HFF-Myc (cell line): ENCODE data around the gene TTC13.

ENCODE experiments used
- DNase-seq: peaks from one replicate; pipeline ENCODE4 v3.0.0-alpha.2; 2011; ENCODE audit warnings: low read depth; ENCODE audit errors: extremely low read depth
- H3K4me3 ChIP-seq: replicated peaks from 2 replicates; pipeline ENCODE4 v1.5.1; 2011; ENCODE audit warnings: low read depth, mild to moderate bottlenecking, control low read depth, low read length
- CTCF ChIP-seq: IDR thresholded peaks from 2 replicates; pipeline ENCODE4 v1.5.1; 2012; ENCODE audit warnings: mild to moderate bottlenecking, low read depth, low read length, control low read depth; ENCODE audit errors: missing control alignments

The TTC13 gene

GRCh38 chr1:230958370-230958769 is 20.3 kb downstream of the TTC13 start:
- no peak for TF ChIP-seq CTCF
- H3K4me3 ChIP-seq = no peak overlapping the region

GRCh38 chr1:230957580-230957989 is 21.1 kb downstream of the TTC13 start:
- no peak for DNase-seq
- no peak for TF ChIP-seq CTCF
- no peak overlapping the region for H3K4me3 ChIP-seq

More at GRCh38 chr1:230958370-230958769, 20.3 kb downstream of the TTC13 start:
- DNase-seq = no peak

- no peak overlapping the region for H3K4me3 ChIP-seq
- TF ChIP-seq CTCF = no peak
- no peak for DNase-seq
Observed at GRCh38 chr1:230950404-230950803, 28.3 kb downstream of the TTC13 start.

GRCh38 chr1:230948903-230949302 is 29.8 kb downstream of the TTC13 start:
- H3K4me3 ChIP-seq = no peak overlapping the region
- DNase-seq = no peak
- no peak for TF ChIP-seq CTCF

DNA sequence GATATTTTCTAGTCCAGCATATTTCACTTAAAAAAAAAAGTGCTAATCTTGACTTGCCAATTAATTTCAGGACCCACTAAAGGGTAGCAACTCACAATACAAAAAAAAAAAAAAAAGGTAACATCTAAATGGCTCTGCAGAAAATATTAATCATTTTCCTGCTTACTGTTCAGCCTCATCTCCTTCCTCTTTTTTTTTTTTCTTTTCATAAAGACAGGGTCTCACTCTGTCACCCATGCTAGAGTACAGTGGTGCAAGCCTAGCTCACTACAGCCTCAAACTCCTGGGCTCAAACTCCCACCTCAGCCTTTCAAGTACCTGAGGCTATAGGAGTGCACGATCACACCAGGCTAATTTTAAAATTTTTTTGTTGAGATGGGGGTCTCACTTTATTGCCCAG is 30.4 kb downstream of the TTC13 start:
- no peak for DNase-seq
- no peak for TF ChIP-seq CTCF
- no peak overlapping the region for H3K4me3 ChIP-seq

DNA sequence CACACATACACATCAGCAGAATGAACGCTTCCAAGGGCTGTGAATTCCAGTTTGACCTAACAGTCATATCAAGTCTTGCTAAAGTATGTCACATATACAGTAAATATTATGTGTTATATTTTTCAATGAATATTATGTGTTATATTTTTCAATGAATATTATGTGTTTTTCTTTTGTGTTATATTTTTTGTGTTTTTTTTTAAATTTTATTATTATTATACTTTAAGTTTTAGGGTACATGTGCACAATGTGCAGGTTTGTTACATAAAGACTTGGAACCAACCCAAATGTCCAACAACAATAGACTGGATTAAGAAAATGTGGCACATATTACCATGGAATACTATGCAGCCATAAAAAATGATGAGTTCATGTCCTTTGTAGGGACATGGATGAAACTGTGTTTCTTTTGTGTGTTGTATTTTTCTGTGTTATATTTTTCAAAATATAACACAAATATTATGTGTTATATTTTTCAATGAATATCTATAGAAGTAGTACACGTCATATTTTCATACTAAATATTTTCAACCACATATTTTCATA is 35.5 kb downstream of the TTC13 start:
- no peak for TF ChIP-seq CTCF

DNA sequence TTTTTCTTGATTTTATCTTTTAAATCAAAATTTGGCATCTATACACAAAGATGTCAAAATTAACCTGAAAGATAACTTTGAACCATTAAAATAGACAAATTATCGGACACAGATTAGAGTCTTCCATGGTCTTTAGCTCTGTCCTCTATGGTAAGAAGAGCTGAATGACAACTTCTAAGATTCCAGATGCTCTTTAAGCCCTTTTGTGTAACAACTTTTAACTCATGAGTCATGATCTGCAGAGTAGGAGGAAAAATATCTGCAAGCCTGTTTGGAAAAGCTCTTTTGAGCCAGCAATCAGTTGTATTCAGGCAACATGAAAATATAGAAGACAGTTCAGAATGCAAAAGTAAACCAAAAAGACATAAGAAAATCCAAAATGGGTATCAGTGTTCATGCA is 37.8 kb downstream of the TTC13 start:
- no peak for TF ChIP-seq CTCF
- H3K4me3 ChIP-seq = no peak overlapping the region
- no peak for DNase-seq

More for the DNA sequence above, 35.5 kb downstream of the TTC13 start:
- no peak for DNase-seq
- no peak overlapping the region for H3K4me3 ChIP-seq
